PC-3 (cell line): ENCODE data around the gene CIB4. TPM values are rescaled to one million over a fixed set of nuclear protein-coding genes. Genes with fewer than 3 reads are reported as not detected.

Source experiments
- ATAC-seq: fragments of 200-7000 bp; cut with Tn5 transposase; 2 replicates; pipeline ENCODE4 v1.9.1; 2020; ENCODE audit warnings: mild to moderate bottlenecking, moderate library complexity
- BruUV-seq: library from RNA; stranded (reverse); fragments of 400-500 nt; replicated peaks from 2 replicates; lab custom pipeline; 2021; lab: Mats Ljungman, UMichigan
- CTCF ChIA-PET: fragments of 300-600 bp; sonication (Branson Sonifier 250); formaldehyde crosslinking; loops from one replicate; lab custom pipeline; 2022; ENCODE audit warnings: antibody characterized with exemption; lab: Charles Lee
- POLR2A ChIA-PET: fragments of 300-600 bp; sonication (Branson Sonifier 250); formaldehyde crosslinking; loops from one replicate; lab custom pipeline; 2022; ENCODE audit warnings: antibody characterized with exemption; ENCODE audit not compliant: unreplicated experiment; lab: Charles Lee
- DNase-seq: peaks from one replicate; pipeline ENCODE4 v3.0.0-alpha.2; 2015
- H2AFZ ChIP-seq: fragments of 300-600 bp; sonication (generic); 2 replicates; pipeline ENCODE4 v1.6.0; 2016; ENCODE audit warnings: antibody characterized with exemption, low read length
- H3F3A ChIP-seq: fragments of 300-600 bp; sonication (generic); one replicate; pipeline ENCODE4 v1.6.0; 2017; ENCODE audit warnings: antibody characterized with exemption, low read length, control low read depth, mild to moderate bottlenecking; ENCODE audit not compliant: unreplicated experiment
- H3K27ac ChIP-seq: fragments of 300-600 bp; sonication (generic); 2 replicates; pipeline ENCODE4 v1.5.1; 2016; ENCODE audit warnings: mild to moderate bottlenecking, low read length
- H3K27me3 ChIP-seq: fragments of 300-600 bp; sonication (generic); 2 replicates; pipeline ENCODE4 v1.6.1; 2016; ENCODE audit warnings: low read length, mixed read lengths
- H3K36me3 ChIP-seq: fragments of 300-600 bp; sonication (generic); 2 replicates; pipeline ENCODE4 v1.6.1; 2016; ENCODE audit warnings: low read depth, mixed run types, low read length, mixed read lengths
- H3K4me1 ChIP-seq: fragments of 300-600 bp; sonication (generic); 2 replicates; pipeline ENCODE4 v1.5.1; 2016; ENCODE audit warnings: low read length; ENCODE audit not compliant: insufficient read depth
- H3K4me2 ChIP-seq: fragments of 300-600 bp; sonication (generic); 2 replicates; pipeline ENCODE4 v1.6.0; 2016; ENCODE audit warnings: low read length
- H3K4me3 ChIP-seq: fragments of 300-600 bp; sonication (generic); 2 replicates; pipeline ENCODE4 v1.5.1; 2016; ENCODE audit warnings: mild to moderate bottlenecking, low read length, mixed read lengths
- H3K79me2 ChIP-seq: fragments of 300-600 bp; sonication (generic); 2 replicates; pipeline ENCODE4 v1.6.1; 2017; ENCODE audit warnings: low read length, mixed read lengths
- H3K9ac ChIP-seq: fragments of 300-600 bp; sonication (generic); 2 replicates; pipeline ENCODE4 v1.6.0; 2016; ENCODE audit warnings: mild to moderate bottlenecking, low read length
- H3K9me2 ChIP-seq: fragments of 300-600 bp; sonication (generic); replicated peaks from 2 replicates; pipeline ENCODE4 v1.6.1; 2016; ENCODE audit warnings: mixed run types, low read length, mixed read lengths
- H3K9me3 ChIP-seq: fragments of 300-600 bp; sonication (generic); 2 replicates; pipeline ENCODE4 v1.6.1; 2016; ENCODE audit warnings: low read length, mixed read lengths
- H4K20me1 ChIP-seq: fragments of 300-600 bp; sonication (generic); 2 replicates; pipeline ENCODE4 v1.6.1; 2016; ENCODE audit warnings: low read length, mixed read lengths
- CTCF ChIP-seq: fragments of 300-600 bp; sonication (generic); conservative IDR thresholded peaks from 2 replicates; pipeline ENCODE4 v1.5.1; 2017; ENCODE audit warnings: antibody characterized with exemption, low read depth, mild to moderate bottlenecking, low read length
- EZH2 ChIP-seq: fragments of 300-600 bp; sonication (generic); IDR thresholded peaks from one replicate; pipeline ENCODE4 v1.6.1; 2017; ENCODE audit warnings: antibody characterized with exemption, mild to moderate bottlenecking, low read length; ENCODE audit not compliant: unreplicated experiment
- EZH2phosphoT487 ChIP-seq: fragments of 300-600 bp; sonication (generic); IDR thresholded peaks from 2 replicates; pipeline ENCODE4 v1.6.1; 2018; ENCODE audit warnings: mild to moderate bottlenecking, antibody characterized with exemption, low read length, borderline replicate concordance
- intact Hi-C: fragments of 100-400 bp; cut with micrococcal nuclease; formaldehyde crosslinking; loops from 2 replicates; pipeline ENCODE4 v1.9.0; 2023
- total RNA-seq: library from RNA; depleted of rRNA; stranded (reverse); fragments of >200 nt; gene quantifications from 2 replicates; pipeline ENCODE4 v1.2.3, GENCODE V29; 2014

The CIB4 gene
- total RNA-seq, 1 experiment from 2014 or later: not detected

GRCh38 chr2:26574900-26575560, 66.1 kb downstream of the CIB4 start:
- no peak overlapping the region for H3K4me3 ChIP-seq
- H3K9ac ChIP-seq: no peak overlapping the region
- BruUV-seq: no TSS peak
- ATAC-seq (no peak), DNase-seq (no peak)
- intact Hi-C loops: no loop called here
- no peak overlapping the region for H2AFZ ChIP-seq
- TF ChIP-seq EZH2phosphoT487 (no peak), EZH2 (no peak), CTCF (no peak)
- ChIA-PET POLR2A (no interaction called here), CTCF (no interaction called here)
- H4K20me1 ChIP-seq: no peaks in the 10 kb centered on the region
- H3K4me2 ChIP-seq: no peak overlapping the region
- no peaks in the 10 kb centered on the region for H3K36me3 ChIP-seq
- H3K9me3 ChIP-seq: no peaks in the 10 kb centered on the region
- no peak overlapping the region for H3K27ac ChIP-seq
- peaks cover 52% of the 10 kb centered on the region for H3K27me3 ChIP-seq
- no peaks in the 10 kb centered on the region for H3F3A ChIP-seq
- H3K4me1 ChIP-seq: no peaks in the 10 kb centered on the region; the same call in 1 of the 2 replicates
- no peaks in the 10 kb centered on the region for H3K9me2 ChIP-seq
- H3K79me2 ChIP-seq: no peaks in the 10 kb centered on the region

GRCh38 chr2:26574066-26574899, 66.9 kb downstream of the CIB4 start:
- ChIA-PET POLR2A (no interaction called here), CTCF (no interaction called here)
- Histone ChIP-seq H3K9me2 (no peaks in the 10 kb centered on the region), H3K4me2 (no peak overlapping the region), H3K9me3 (no peaks in the 10 kb centered on the region), H3K27me3 (peaks cover 52% of the 10 kb centered on the region), H3K36me3 (no peaks in the 10 kb centered on the region), H3K79me2 (no peaks in the 10 kb centered on the region), H3F3A (no peaks in the 10 kb centered on the region), H3K9ac (no peak overlapping the region), H3K27ac (no peak overlapping the region), H2AFZ (no peak overlapping the region), H3K4me3 (no peak overlapping the region), H3K4me1 (no peaks in the 10 kb centered on the region; the same call in 1 of the 2 replicates), H4K20me1 (no peaks in the 10 kb centered on the region)
- DNase-seq: no peak
- no TSS peak for BruUV-seq
- intact Hi-C loops: no loop called here
- ATAC-seq: no peak
- no peak for TF ChIP-seq EZH2phosphoT487
- no peak for TF ChIP-seq CTCF
- no peak for TF ChIP-seq EZH2
